Activated naive CD4-positive, alpha-beta T cell treated with Interleukin-2 at 50 U/mL for 16 hours (primary cell): ENCODE results near the gene POLH.
"Not testable (repeated sequence)": the region's sequence is repeated elsewhere in the genome, so short reads cannot be mapped to it uniquely, and the experiment has no call there.

Source experiments
- DNase-seq: peaks from one replicate; pipeline ENCODE4 v3.0.0-alpha.2; 2020

The POLH gene

GRCh38 chr6:43634702-43635303 is 58.8 kb downstream of the POLH start:
- no peak for DNase-seq

- DNase-seq: peak; percentile 90
Measured at GRCh38 chr6:43635387-43636307, 59.7 kb downstream of the POLH start, which contains the start of gene MAD2L1BP. Gene MAD2L1BP (plus strand): TSS chr6:43635840. CDS start chr6:43635876, 36 bp downstream.

GRCh38 chr6:43636308-43636659 is 60.3 kb downstream of the POLH start:
- peak; percentile 7 for DNase-seq

GRCh38 chr6:43639984-43640800 is 64.2 kb downstream of the POLH start:
- no peak for DNase-seq

- DNase-seq: peak; percentile 74
Measured at GRCh38 chr6:43644940-43645612, 69.1 kb downstream of the POLH start, which contains the start of gene RSPH9. Gene RSPH9 (plus strand): TSS chr6:43645036. CDS start chr6:43645099, 63 bp downstream.

- no peak for DNase-seq
Measured at GRCh38 chr6:43645613-43645964, 69.6 kb downstream of the POLH start.

- no peak for DNase-seq
Measured at GRCh38 chr6:43647613-43648012, 71.6 kb downstream of the POLH start.

GRCh38 chr6:43648248-43648647 is 72.3 kb downstream of the POLH start:
- no peak for DNase-seq

GRCh38 chr6:43652822-43653221 is 76.8 kb downstream of the POLH start:
- not testable (repeated sequence) for DNase-seq

- no peak for DNase-seq
Measured at GRCh38 chr6:43657221-43657802, 81.3 kb downstream of the POLH start.

- DNase-seq: no peak
Measured at GRCh38 chr6:43658161-43658560, 82.2 kb downstream of the POLH start.

GRCh38 chr6:43662948-43663347 is 87.0 kb downstream of the POLH start:
- DNase-seq: not testable (repeated sequence)
